Mammary epithelial cell (primary cell): ENCODE measurements around the gene AKR7A3.

ENCODE experiments used
- CTCF ChIP-seq, 2 donors: IDR thresholded peaks in 1 of 2; conservative IDR thresholded peaks in 1 of 2; 2 replicates each; pipeline ENCODE4 v1.5.1; 2011 to 2012; ENCODE audit warnings: inconsistent platforms in 2 of 2, low read length in 2 of 2, mild to moderate bottlenecking in 2 of 2, control low read depth in 1 of 2, low read depth in 1 of 2; ENCODE audit not compliant: insufficient read depth in 1 of 2; ENCODE audit errors: extremely low read depth in 1 of 2
- EZH2 ChIP-seq: IDR thresholded peaks from 2 replicates; pipeline ENCODE4 v1.6.1; 2012; ENCODE audit warnings: low read length, inconsistent platforms, borderline replicate concordance

- TF ChIP-seq CTCF (conservative IDR thresholded peaks at IDR 0.05 in 1 of 2, IDR thresholded peaks at IDR 0.05 in 1 of 2; ENCODE audit: extremely low read depth in 1 of 2, insufficient read depth in 1 of 2, low read depth in 1 of 2, low read length in 2 of 2): no peak
- TF ChIP-seq EZH2: no peak
Measured at GRCh38 chr1:19311503-19311930, 22.9 kb upstream of the AKR7A3 start.
